ENCODE measurements around the gene PSMC3IP. TPM values are rescaled to one million over a fixed set of nuclear protein-coding genes. Genes with fewer than 3 reads are reported as not detected.
A peak's percentile ranks its signal among the peaks of the same experiment; 100 is the strongest.

The PSMC3IP gene
- total RNA-seq, 1 donor from 2014 or later: 1.3 TPM

DNA sequence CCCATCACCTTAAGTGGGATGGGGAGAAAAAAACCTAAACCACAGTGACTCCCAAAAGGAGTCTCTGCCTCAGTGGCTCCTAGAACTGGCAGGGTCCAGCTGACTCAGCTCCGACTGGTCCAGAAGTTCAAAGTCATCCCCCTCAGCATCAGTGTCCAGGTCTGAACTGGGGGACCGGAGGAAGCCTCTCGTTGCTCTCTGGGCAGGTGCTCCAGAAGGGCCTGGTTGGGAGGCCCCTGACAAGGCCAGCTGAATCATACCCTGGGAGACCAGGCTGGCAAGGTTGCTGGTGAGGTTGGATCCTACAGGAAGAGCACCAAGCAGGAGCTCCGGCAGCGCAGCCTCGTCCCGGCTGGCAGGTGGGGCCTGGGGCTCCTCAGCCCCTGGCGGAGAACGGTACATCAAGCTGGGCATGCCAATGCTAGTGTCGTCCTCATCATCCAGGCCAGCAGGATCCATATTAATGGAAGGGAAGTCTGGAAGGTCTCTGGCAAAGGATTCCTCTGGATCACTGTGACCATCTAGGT lies 4.3 kb upstream of the PSMC3IP start:
- peaks cover 18% of the 10 kb centered on the region for H3K36me3 ChIP-seq (ENCODE audit: control insufficient read depth, insufficient read depth, low read length)

DNA sequence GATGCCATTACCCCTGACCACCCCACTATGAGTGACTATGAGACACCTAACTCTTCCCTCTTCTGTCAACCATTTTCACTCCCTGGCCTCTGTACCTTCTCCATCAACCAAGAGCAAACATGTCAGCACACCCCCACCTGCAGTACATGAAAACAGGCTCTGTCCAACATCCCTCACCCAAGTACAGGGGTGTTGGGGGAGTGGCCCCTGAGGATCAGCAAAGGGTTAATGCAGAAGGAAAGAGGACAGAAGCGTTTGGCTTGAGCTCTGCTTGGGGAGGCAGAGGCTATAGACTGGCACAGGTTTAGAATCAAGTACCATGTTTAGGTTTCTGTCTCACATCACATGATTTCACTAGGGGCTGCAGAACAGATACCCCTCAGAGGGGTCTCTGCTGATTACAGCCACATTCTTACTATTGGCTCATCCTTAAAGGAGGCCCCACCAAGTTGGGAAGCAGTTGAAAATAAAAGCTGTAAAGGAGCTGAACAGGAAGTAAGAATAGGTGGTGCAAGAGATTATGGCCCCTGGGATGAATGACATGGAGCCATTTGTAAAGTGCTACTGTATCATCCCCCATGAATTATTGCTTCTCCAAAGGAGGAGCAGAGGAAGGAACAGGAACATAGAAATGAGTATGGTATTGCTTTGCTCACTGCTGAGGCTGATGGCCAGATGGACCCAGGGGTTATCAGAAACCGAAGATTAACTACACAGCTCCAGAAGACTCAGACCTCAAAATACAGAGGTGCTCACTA lies 2.4 kb upstream of the PSMC3IP start:
- no peak for FAIRE-seq

More for the DNA sequence above, 4.3 kb upstream of the PSMC3IP start:
- no peak for FAIRE-seq
- H3K4me3 ChIP-seq (ENCODE audit: low read depth, low read length): no peak overlapping the region
- H3K27me3 ChIP-seq (ENCODE audit: control insufficient read depth, insufficient read depth, low read length): no peaks in the 10 kb centered on the region
- DNase-seq (ENCODE audit: low read depth): no peak
- TF ChIP-seq, protein P1, sequence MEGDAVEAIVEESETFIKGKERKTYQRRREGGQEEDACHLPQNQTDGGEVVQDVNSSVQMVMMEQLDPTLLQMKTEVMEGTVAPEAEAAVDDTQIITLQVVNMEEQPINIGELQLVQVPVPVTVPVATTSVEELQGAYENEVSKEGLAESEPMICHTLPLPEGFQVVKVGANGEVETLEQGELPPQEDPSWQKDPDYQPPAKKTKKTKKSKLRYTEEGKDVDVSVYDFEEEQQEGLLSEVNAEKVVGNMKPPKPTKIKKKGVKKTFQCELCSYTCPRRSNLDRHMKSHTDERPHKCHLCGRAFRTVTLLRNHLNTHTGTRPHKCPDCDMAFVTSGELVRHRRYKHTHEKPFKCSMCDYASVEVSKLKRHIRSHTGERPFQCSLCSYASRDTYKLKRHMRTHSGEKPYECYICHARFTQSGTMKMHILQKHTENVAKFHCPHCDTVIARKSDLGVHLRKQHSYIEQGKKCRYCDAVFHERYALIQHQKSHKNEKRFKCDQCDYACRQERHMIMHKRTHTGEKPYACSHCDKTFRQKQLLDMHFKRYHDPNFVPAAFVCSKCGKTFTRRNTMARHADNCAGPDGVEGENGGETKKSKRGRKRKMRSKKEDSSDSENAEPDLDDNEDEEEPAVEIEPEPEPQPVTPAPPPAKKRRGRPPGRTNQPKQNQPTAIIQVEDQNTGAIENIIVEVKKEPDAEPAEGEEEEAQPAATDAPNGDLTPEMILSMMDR (IDR thresholded peaks at IDR 0.05; ENCODE audit: insufficient read depth, low read length, severe bottlenecking): no peak

DNA sequence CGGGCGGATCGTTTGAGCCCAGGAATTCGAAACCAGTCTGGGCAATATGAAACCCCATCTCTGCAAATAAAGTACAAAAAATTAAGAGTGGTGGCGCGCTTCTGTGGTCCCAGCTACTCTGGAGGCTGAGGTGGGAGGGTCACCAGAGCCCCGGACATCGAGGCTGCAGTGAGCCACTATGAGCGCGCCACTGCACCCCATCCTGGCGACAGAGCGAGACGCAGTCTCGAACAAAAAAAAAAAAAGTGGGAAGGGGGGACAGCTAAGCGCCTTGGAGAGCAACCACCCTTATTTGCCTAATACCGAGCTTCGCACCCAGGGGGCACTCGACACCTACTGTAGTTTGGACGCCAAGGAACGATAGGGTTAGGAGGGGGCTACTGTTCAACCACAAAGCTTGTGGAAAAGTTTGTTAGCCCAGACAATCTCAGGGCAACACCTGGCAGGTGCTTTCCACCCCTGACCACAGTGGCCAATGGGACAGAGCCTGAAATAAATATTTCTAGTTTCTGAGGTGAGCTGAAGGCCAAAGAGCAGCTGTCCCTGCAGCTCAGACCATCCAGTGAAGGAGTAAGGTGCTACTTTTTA lies 847 bp upstream of the PSMC3IP start:
- H3K4me3 ChIP-seq (ENCODE audit: low read depth, low read length): peak overlapping the region; percentile 73
- H3K36me3 ChIP-seq (ENCODE audit: control insufficient read depth, insufficient read depth, low read length): peaks cover 15% of the 10 kb centered on the region

More for the DNA sequence above, 2.4 kb upstream of the PSMC3IP start:
- TF ChIP-seq, protein P1 (IDR thresholded peaks at IDR 0.05; ENCODE audit: insufficient read depth, low read length, severe bottlenecking): no peak
- no peak overlapping the region for H3K4me3 ChIP-seq (ENCODE audit: low read depth, low read length)
- DNase-seq (ENCODE audit: low read depth): no peak
- peaks cover 16% of the 10 kb centered on the region for H3K36me3 ChIP-seq (ENCODE audit: control insufficient read depth, insufficient read depth, low read length)
- H3K27me3 ChIP-seq (ENCODE audit: control insufficient read depth, insufficient read depth, low read length): no peaks in the 10 kb centered on the region

DNA sequence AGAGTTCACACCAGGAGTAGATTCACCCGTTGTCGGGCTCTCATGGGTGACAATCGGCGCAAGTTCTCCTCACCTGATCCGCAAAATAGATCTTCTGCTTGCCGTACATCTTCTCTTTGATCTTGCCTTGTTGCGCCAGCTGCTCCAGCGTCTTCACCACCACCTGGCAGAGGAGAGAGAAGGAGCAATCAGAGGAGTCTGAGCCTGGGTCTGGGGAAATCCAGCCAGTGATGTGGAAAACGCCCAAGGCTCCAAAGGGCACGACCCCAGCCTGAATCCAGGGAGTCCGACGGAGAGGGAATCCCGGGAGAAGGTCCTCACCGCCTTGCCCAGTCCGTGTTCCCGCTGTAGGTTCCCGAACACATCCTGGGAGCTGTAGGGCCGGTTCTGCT lies 393 bp downstream of the PSMC3IP start:
- DNase-seq (ENCODE audit: low read depth): no peak
- Histone ChIP-seq H3K4me3 (ENCODE audit: low read depth, low read length) (peak overlapping the region; percentile 73), H3K36me3 (ENCODE audit: control insufficient read depth, insufficient read depth, low read length) (peaks cover 15% of the 10 kb centered on the region), H3K27me3 (ENCODE audit: control insufficient read depth, insufficient read depth, low read length) (no peaks in the 10 kb centered on the region)
- FAIRE-seq: no peak
- TF ChIP-seq, protein P1 (IDR thresholded peaks at IDR 0.05; ENCODE audit: insufficient read depth, low read length, severe bottlenecking): no peak

More for the DNA sequence above, 847 bp upstream of the PSMC3IP start:
- DNase-seq (ENCODE audit: low read depth) (peak; percentile 59), FAIRE-seq (no peak)
- TF ChIP-seq, protein P1 (IDR thresholded peaks at IDR 0.05; ENCODE audit: insufficient read depth, low read length, severe bottlenecking): peak; percentile 81
- no peaks in the 10 kb centered on the region for H3K27me3 ChIP-seq (ENCODE audit: control insufficient read depth, insufficient read depth, low read length)

DNA sequence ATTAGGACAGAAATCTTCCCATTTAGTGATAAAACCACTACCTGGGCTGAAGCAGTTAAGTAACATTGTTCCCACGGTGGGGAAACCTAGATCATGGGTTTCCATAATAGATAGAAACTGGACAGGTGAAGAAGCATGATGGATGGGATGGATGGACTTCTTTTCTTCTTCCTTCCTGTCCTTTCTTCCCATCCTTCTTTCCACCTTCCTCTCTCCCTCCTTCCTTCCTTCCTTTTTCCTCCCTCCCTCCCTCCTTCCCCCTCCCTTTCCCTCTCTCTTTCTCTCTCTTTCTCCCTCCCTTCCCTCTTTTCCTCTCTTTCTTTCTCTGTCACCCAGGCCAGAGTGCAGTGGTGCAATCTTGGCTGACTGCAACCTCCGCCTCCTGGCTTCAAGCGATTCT lies 3.1 kb downstream of the PSMC3IP start:
- DNase-seq (ENCODE audit: low read depth) (no peak), FAIRE-seq (no peak)
- Histone ChIP-seq H3K4me3 (ENCODE audit: low read depth, low read length) (no peak overlapping the region), H3K36me3 (ENCODE audit: control insufficient read depth, insufficient read depth, low read length) (peaks cover 25% of the 10 kb centered on the region), H3K27me3 (ENCODE audit: control insufficient read depth, insufficient read depth, low read length) (no peaks in the 10 kb centered on the region)
- TF ChIP-seq, protein P1 (IDR thresholded peaks at IDR 0.05; ENCODE audit: insufficient read depth, low read length, severe bottlenecking): no peak
